OCI-LY3 (cell line): ENCODE data around the gene PARP8.

Source experiments
- EZH2phosphoT487 ChIP-seq: fragments of 200-600 bp; shearing (Covaris generic); IDR thresholded peaks from 2 replicates; pipeline ENCODE4 v1.6.1; 2018; ENCODE audit warnings: antibody characterized with exemption, mixed run types, low read depth
- TF ChIP-seq, protein P1 (sequence below): fragments of 200-600, 300-600 bp; sonication (generic); IDR thresholded peaks from 2 replicates; pipeline ENCODE4 v1.5.1; 2014; ENCODE audit warnings: antibody characterized with exemption, low read length, low read depth

DNA sequence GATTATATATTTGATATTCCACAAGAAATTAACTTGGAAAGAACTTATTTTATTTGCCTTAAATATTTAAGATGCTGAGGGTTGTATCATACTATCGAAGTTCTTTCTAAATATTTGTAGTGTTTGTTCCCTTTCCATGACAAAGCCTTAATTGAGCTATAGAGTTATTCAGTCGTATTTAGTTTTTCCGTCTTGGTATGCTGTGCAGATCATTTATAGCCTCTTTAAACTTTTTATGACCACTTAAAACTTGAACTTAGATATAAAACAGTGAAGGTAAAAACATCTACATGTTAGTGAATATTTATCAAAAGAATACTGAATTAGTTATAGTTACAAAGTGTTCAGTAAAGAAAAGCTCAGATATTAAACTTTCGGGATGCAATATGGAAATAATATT lies 74.4 kb downstream of the PARP8 start:
- TF ChIP-seq, protein P1, sequence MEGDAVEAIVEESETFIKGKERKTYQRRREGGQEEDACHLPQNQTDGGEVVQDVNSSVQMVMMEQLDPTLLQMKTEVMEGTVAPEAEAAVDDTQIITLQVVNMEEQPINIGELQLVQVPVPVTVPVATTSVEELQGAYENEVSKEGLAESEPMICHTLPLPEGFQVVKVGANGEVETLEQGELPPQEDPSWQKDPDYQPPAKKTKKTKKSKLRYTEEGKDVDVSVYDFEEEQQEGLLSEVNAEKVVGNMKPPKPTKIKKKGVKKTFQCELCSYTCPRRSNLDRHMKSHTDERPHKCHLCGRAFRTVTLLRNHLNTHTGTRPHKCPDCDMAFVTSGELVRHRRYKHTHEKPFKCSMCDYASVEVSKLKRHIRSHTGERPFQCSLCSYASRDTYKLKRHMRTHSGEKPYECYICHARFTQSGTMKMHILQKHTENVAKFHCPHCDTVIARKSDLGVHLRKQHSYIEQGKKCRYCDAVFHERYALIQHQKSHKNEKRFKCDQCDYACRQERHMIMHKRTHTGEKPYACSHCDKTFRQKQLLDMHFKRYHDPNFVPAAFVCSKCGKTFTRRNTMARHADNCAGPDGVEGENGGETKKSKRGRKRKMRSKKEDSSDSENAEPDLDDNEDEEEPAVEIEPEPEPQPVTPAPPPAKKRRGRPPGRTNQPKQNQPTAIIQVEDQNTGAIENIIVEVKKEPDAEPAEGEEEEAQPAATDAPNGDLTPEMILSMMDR, result no peak
- TF ChIP-seq EZH2phosphoT487, result no peak
